ENCODE data around the gene BTC.

DNA sequence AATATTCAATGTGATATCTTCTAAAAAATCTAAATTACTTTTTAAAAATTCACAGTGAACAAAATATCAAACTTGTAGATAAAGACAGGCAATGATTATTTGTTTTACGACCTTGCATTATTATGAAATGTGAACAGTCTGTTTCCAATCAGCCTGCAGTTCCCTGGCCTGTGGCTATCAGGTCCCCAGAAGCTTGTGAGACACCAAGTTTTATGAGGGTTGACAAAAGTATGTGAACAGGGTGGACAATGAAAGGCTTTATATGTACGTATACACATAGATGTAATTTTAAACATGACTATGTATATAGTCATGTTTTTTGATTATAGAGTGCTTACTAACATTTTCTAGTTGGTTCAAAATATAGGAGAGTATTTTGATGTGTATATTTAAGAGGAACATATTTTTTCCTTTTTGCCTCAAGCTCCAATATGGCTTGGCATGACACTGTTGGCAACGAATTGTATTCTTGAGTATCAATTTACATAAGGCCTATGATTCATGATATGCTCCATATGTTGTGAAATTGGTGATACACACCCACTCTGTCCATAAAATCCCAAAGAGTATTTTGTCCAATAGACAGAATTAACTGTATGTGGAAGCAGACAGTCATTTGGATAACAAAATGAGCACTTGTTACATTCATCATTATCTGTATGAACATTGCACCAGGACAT lies 55.7 kb downstream of the BTC start:
- TF ChIP-seq, protein P1, sequence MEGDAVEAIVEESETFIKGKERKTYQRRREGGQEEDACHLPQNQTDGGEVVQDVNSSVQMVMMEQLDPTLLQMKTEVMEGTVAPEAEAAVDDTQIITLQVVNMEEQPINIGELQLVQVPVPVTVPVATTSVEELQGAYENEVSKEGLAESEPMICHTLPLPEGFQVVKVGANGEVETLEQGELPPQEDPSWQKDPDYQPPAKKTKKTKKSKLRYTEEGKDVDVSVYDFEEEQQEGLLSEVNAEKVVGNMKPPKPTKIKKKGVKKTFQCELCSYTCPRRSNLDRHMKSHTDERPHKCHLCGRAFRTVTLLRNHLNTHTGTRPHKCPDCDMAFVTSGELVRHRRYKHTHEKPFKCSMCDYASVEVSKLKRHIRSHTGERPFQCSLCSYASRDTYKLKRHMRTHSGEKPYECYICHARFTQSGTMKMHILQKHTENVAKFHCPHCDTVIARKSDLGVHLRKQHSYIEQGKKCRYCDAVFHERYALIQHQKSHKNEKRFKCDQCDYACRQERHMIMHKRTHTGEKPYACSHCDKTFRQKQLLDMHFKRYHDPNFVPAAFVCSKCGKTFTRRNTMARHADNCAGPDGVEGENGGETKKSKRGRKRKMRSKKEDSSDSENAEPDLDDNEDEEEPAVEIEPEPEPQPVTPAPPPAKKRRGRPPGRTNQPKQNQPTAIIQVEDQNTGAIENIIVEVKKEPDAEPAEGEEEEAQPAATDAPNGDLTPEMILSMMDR (IDR thresholded peaks at IDR 0.05; ENCODE audit: low read depth, low read length, poor library complexity, severe bottlenecking) = no peak
- TF ChIP-seq EZH2phosphoT487 (IDR thresholded peaks at IDR 0.05; ENCODE audit: borderline replicate concordance, low read length) = no peak

All from DOHH2 (cell line).